H9 (cell line): ENCODE results near the gene LYSMD2. TPM values are rescaled to one million over a fixed set of nuclear protein-coding genes. Genes with fewer than 3 reads are reported as not detected.

Source experiments
- DNase-seq: peaks from one replicate; pipeline ENCODE4 v3.0.0-alpha.2; 2017
- H2AFZ ChIP-seq: one replicate; pipeline ENCODE4 v1.6.1; 2013; ENCODE audit warnings: mild to moderate bottlenecking, low read length, control low read depth, moderate library complexity
- H2AK5ac ChIP-seq: 2 replicates; pipeline ENCODE4 v1.6.1; 2013; ENCODE audit warnings: low read length, control low read depth, mixed read lengths; ENCODE audit not compliant: insufficient read length
- H2BK120ac ChIP-seq: one replicate; pipeline ENCODE4 v1.6.1; 2013; ENCODE audit warnings: low read depth, mild to moderate bottlenecking, low read length, control low read depth, inconsistent platforms; ENCODE audit not compliant: poor library complexity, severe bottlenecking
- H2BK12ac ChIP-seq: 2 replicates; pipeline ENCODE4 v1.6.1; 2013; ENCODE audit warnings: low read length, control low read depth, mixed read lengths, low read depth; ENCODE audit not compliant: insufficient read length
- H2BK15ac ChIP-seq: 2 replicates; pipeline ENCODE4 v1.6.1; 2013; ENCODE audit warnings: low read depth, low read length, control low read depth
- H2BK20ac ChIP-seq: one replicate; pipeline ENCODE4 v1.6.1; 2013; ENCODE audit warnings: low read depth, mild to moderate bottlenecking, low read length, control low read depth, inconsistent platforms; ENCODE audit not compliant: poor library complexity, severe bottlenecking
- H2BK5ac ChIP-seq: 2 replicates; pipeline ENCODE4 v1.6.1; 2013; ENCODE audit warnings: low read length, control low read depth, mixed read lengths; ENCODE audit not compliant: insufficient read length
- H3K14ac ChIP-seq: 2 replicates; pipeline ENCODE4 v1.6.1; 2013; ENCODE audit warnings: low read length, control low read depth; ENCODE audit not compliant: insufficient read depth
- H3K18ac ChIP-seq: 2 replicates; pipeline ENCODE4 v1.6.1; 2013; ENCODE audit warnings: low read depth, mild to moderate bottlenecking, mixed read lengths, low read length, control low read depth; ENCODE audit not compliant: insufficient read length
- H3K23ac ChIP-seq: 2 replicates; pipeline ENCODE4 v1.6.1; 2013; ENCODE audit warnings: low read length, control low read depth, mixed read lengths, low read depth; ENCODE audit not compliant: insufficient read length
- H3K23me2 ChIP-seq: 2 replicates; pipeline ENCODE4 v1.6.1; 2013; ENCODE audit warnings: low read depth, mild to moderate bottlenecking, mixed read lengths, low read length, control low read depth; ENCODE audit not compliant: insufficient read length, poor library complexity, severe bottlenecking
- H3K27ac ChIP-seq: 2 replicates; pipeline ENCODE4 v1.5.1; 2013; ENCODE audit warnings: low read length, control low read depth, mixed read lengths, low read depth; ENCODE audit not compliant: insufficient read length
- H3K27me3 ChIP-seq: 2 replicates; pipeline ENCODE4 v1.6.1; 2013; ENCODE audit warnings: low read length, control low read depth, inconsistent platforms; ENCODE audit not compliant: insufficient read depth
- H3K4ac ChIP-seq: 2 replicates; pipeline ENCODE4 v1.6.1; 2013; ENCODE audit warnings: low read depth, mild to moderate bottlenecking, control low read depth, inconsistent platforms, low read length, moderate library complexity
- H3K4me1 ChIP-seq: 2 replicates; pipeline ENCODE4 v1.6.1; 2013; ENCODE audit warnings: low read length, control low read depth, inconsistent platforms; ENCODE audit not compliant: insufficient read depth
- H3K4me2 ChIP-seq: 2 replicates; pipeline ENCODE4 v1.6.1; 2013; ENCODE audit warnings: low read length, control low read depth, mixed read lengths; ENCODE audit not compliant: insufficient read length, insufficient read depth
- H3K56ac ChIP-seq: 2 replicates; pipeline ENCODE4 v1.6.1; 2013; ENCODE audit warnings: low read depth, mild to moderate bottlenecking, mixed read lengths, low read length, control low read depth; ENCODE audit not compliant: insufficient read length
- H3K79me1 ChIP-seq: 2 replicates; pipeline ENCODE4 v1.6.1; 2013; ENCODE audit warnings: low read depth, mild to moderate bottlenecking, moderate library complexity, low read length, control low read depth, inconsistent platforms; ENCODE audit not compliant: insufficient read depth, poor library complexity, severe bottlenecking
- H3K79me2 ChIP-seq: 2 replicates; pipeline ENCODE4 v1.6.1; 2013; ENCODE audit warnings: low read length, control low read depth, inconsistent platforms; ENCODE audit not compliant: insufficient read depth
- H3K9ac ChIP-seq: 2 replicates; pipeline ENCODE4 v1.6.1; 2013; ENCODE audit warnings: low read length, control low read depth, mixed read lengths; ENCODE audit not compliant: insufficient read length; ENCODE audit errors: extremely low read depth
- H3K9me3 ChIP-seq: one replicate; pipeline ENCODE4 v1.6.1; 2013; ENCODE audit warnings: low read depth, low read length, inconsistent platforms; ENCODE audit not compliant: control insufficient read depth
- H3T11ph ChIP-seq: one replicate; pipeline ENCODE4 v1.6.1; 2013; ENCODE audit warnings: mild to moderate bottlenecking, low read length, control low read depth, inconsistent platforms
- H4K20me1 ChIP-seq: one replicate; pipeline ENCODE4 v1.6.1; 2013; ENCODE audit not compliant: control insufficient read depth, insufficient read length, insufficient read depth
- H4K5ac ChIP-seq: 2 replicates; pipeline ENCODE4 v1.6.1; 2013; ENCODE audit warnings: low read depth, mild to moderate bottlenecking, mixed read lengths, low read length, control low read depth; ENCODE audit not compliant: insufficient read length
- H4K8ac ChIP-seq: replicated peaks from 2 replicates; pipeline ENCODE4 v1.6.1; 2013; ENCODE audit warnings: low read length, control low read depth, mixed read lengths, low read depth; ENCODE audit not compliant: insufficient read length
- H4K91ac ChIP-seq: 2 replicates; pipeline ENCODE4 v1.6.1; 2013; ENCODE audit warnings: low read depth, mild to moderate bottlenecking, moderate library complexity, mixed read lengths, low read length, control low read depth; ENCODE audit not compliant: insufficient read length
- H3K27ac Mint-ChIP-seq, 3 experiments: 2 replicates in 2 of 3; 3 replicates in 1 of 3; pipeline ENCODE4 v1.8.0; 2020 to 2021; ENCODE audit warnings: mixed read lengths in 3 of 3, mild to moderate bottlenecking in 1 of 3, moderate library complexity in 1 of 3
- H3K27me3 Mint-ChIP-seq: 2 replicates; pipeline ENCODE4 v1.8.0; 2021; ENCODE audit warnings: low read depth, mild to moderate bottlenecking, moderate library complexity, mixed read lengths
- H3K36me3 Mint-ChIP-seq, 3 experiments: 2 replicates in 2 of 3; 3 replicates in 1 of 3; pipeline ENCODE4 v1.8.0; 2020 to 2021; ENCODE audit warnings: low read depth in 3 of 3, mixed read lengths in 3 of 3; ENCODE audit not compliant: insufficient read depth in 1 of 3
- H3K4me1 Mint-ChIP-seq, 2 experiments: 2 replicates each; pipeline ENCODE4 v1.8.0; 2020; ENCODE audit warnings: mixed read lengths in 2 of 2
- H3K4me3 Mint-ChIP-seq, 2 experiments: 2 replicates in 1 of 2; 3 replicates in 1 of 2; pipeline ENCODE4 v1.8.0; 2020 to 2021; ENCODE audit warnings: mild to moderate bottlenecking in 2 of 2, mixed read lengths in 2 of 2, moderate library complexity in 1 of 2
- H3K9me3 Mint-ChIP-seq, 2 experiments: 2 replicates in 1 of 2; 3 replicates in 1 of 2; pipeline ENCODE4 v1.8.0; 2020; ENCODE audit warnings: mild to moderate bottlenecking in 2 of 2, mixed read lengths in 2 of 2, moderate library complexity in 1 of 2
- WGBS: extraction: QIAGEN DNeasy Blood & Tissue Kit; methylation state at CpG from one replicate; pipeline ENCODE4 v1.1.7; 2013; ENCODE audit warnings: missing lambda C conversion rate, low lambda C conversion rate, mixed read lengths; ENCODE audit not compliant: insufficient read length; ENCODE audit errors: extremely low coverage; 5-methylcytosine and 5-hydroxymethylcytosine counted together
- total RNA-seq: library from RNA; stranded (reverse); gene quantifications from 2 replicates; pipeline ENCODE4 v1.2.1, GENCODE V29; 2021
- TF ChIP-seq, protein P1 (sequence below): fragments of 200-600 bp; sonication (generic); conservative IDR thresholded peaks from 3 replicates; pipeline ENCODE4 v1.8.0; 2021; ENCODE audit warnings: antibody characterized with exemption, mild to moderate bottlenecking

Gene LYSMD2
- total RNA-seq, 1 experiment from 2014 or later: 3.9 TPM

DNA sequence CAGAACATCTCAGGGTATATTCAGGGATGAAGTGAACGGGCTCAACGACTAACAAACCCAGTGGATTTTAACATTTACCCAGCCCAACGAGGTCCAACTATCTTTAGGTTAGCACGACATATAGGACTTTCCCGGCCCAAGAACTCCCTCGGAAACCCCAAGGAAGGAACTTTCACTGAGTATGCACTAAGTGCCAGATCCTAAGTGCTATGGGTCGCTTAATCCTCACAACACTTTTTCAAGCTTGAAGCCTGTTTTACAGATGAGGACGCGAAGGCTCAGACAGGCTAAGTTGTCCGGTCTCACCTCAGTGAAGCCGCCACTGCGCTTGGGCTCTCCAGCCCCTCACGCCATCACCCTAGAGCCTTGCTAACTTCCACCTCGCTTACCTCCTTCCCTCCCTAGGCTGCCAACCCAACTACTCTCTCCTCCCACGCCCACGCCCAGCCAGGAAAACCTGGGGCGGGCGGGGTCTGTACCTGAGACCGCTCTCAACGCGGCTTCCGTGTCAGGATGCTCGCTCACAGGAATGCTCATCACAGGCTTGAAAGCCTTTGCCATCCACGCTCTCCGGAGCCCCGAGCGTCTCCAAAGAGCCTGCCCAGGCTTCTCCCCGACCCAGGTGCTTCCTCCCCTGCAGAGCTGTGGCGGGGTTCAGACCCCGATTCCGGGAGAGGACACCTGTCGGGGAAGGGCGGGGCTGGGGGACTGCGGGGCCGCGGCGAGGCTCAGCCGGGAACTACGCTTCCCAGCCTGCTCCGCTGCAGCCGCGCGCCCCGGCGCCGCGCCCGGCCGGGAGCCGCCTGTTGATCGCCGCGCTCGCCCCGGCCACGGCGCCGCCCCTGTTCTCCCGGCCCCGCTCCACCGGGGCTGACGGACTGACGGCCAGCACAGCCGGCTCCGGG is 13.6 kb upstream of the LYSMD2 start, which contains the start of gene TMOD2:
Gene TMOD2, plus strand, starts transcription at position 806 of the 905 bp plus-strand sequence. CDS start 14,845 bp downstream, outside the sequence.
- Histone ChIP-seq H3K4me1 (no peaks in the 10 kb centered on the region), H2BK5ac (no peak within 1 kb of the TSS), H3K27me3 (peaks cover 19% of the 10 kb centered on the region; the same call in 1 of the 2 replicates), H4K8ac (no peak within 1 kb of the TSS), H2BK12ac (no peak within 1 kb of the TSS), H2BK20ac (no peak within 1 kb of the TSS), H3K9ac (peak within 1 kb of the TSS; percentile 3), H3K23me2 (peaks cover 7% of the 10 kb centered on the region), H3K79me2 (no peaks in the 10 kb centered on the region), H4K20me1 (no peaks in the 10 kb centered on the region), H3K9me3 (no peaks in the 10 kb centered on the region), H3T11ph (no peak within 1 kb of the TSS), H3K23ac (no peak within 1 kb of the TSS), H2BK15ac (no peak within 1 kb of the TSS), H3K4me2 (peak within 1 kb of the TSS; percentile 98), H2AFZ (no peak within 1 kb of the TSS), H3K27ac (no peak within 1 kb of the TSS), H3K4ac (no peak within 1 kb of the TSS), H3K56ac (no peak within 1 kb of the TSS), H4K91ac (no peak within 1 kb of the TSS), H2BK120ac (no peak within 1 kb of the TSS), H3K79me1 (no peaks in the 10 kb centered on the region), H3K18ac (no peak within 1 kb of the TSS), H3K14ac (no peak within 1 kb of the TSS; the same call in 1 of the 2 replicates), H4K5ac (no peak within 1 kb of the TSS), H2AK5ac (no peak within 1 kb of the TSS)
- no peak within 1 kb of the TSS; a peak in 1 of 7 replicates for H3K27ac Mint-ChIP-seq
- TF ChIP-seq, protein P1, sequence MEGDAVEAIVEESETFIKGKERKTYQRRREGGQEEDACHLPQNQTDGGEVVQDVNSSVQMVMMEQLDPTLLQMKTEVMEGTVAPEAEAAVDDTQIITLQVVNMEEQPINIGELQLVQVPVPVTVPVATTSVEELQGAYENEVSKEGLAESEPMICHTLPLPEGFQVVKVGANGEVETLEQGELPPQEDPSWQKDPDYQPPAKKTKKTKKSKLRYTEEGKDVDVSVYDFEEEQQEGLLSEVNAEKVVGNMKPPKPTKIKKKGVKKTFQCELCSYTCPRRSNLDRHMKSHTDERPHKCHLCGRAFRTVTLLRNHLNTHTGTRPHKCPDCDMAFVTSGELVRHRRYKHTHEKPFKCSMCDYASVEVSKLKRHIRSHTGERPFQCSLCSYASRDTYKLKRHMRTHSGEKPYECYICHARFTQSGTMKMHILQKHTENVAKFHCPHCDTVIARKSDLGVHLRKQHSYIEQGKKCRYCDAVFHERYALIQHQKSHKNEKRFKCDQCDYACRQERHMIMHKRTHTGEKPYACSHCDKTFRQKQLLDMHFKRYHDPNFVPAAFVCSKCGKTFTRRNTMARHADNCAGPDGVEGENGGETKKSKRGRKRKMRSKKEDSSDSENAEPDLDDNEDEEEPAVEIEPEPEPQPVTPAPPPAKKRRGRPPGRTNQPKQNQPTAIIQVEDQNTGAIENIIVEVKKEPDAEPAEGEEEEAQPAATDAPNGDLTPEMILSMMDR: no peak
- H3K4me1 Mint-ChIP-seq: peaks cover 12 to 15% of the 10 kb centered on the region in 2 experiments
- no CpG with 5 or more reads among the region's 65 CpGs for WGBS
- H3K27me3 Mint-ChIP-seq: peaks cover 80% of the 10 kb centered on the region
- no peaks in the 10 kb centered on the region; a peak in 1 of 5 replicates for H3K9me3 Mint-ChIP-seq
- DNase-seq: peak; percentile 65
- peaks cover 0 to 1% (median 0%) of the 10 kb centered on the region in 3 experiments; a peak in 1 of 7 replicates for H3K36me3 Mint-ChIP-seq
- H3K4me3 Mint-ChIP-seq: peak within 1 kb of the TSS; percentile 83 to 94
